ENCODE results near the gene TAF5L.

The TAF5L gene

DNA sequence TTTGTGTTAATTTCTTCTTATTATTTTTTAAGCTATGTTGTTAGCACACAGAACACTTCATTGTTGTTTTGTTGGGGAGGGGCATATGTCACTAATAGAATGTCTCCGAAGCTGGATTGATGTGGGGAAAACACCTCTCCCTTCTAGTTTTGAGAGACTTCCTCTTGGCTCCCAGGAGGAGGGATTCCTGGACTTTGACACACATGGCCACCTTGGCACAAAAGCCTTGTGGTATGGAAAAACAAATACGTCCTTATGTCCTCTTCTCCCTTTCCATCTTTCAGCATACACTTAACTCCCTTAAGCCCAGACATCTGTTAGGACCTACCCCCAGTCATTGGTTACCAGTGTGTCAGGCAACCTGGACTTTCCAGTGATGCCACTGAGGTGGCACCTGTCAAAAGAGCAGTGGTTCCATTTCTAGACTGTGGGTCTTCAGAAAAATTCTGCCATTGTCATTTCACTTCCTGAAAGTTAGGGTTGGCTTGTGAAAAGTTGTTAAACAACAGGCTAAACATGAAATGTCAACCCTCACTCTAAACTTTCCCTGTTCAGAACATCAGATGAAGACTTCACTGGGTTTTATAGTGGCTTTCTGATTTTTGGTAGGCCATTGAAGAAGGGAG, 54.9 kb downstream of the TAF5L start:
- Histone ChIP-seq H3K4me3 (ENCODE audit: low read length, poor library complexity, severe bottlenecking) (no peak overlapping the region), H3K79me2 (ENCODE audit: insufficient read depth, low read length) (no peaks in the 10 kb centered on the region), H3K9me2 (replicated peaks; ENCODE audit: low read depth, low read length) (no peaks in the 10 kb centered on the region), H3K27me3 (ENCODE audit: insufficient read depth, low read length, poor library complexity, severe bottlenecking) (no peaks in the 10 kb centered on the region), H3K4me1 (ENCODE audit: insufficient read depth, low read length, poor library complexity, severe bottlenecking) (no peaks in the 10 kb centered on the region), H3F3A (ENCODE audit: low read depth) (no peaks in the 10 kb centered on the region), H3K9ac (ENCODE audit: low read depth, low read length, poor library complexity, severe bottlenecking) (no peak overlapping the region), H3K4me2 (ENCODE audit: low read depth, low read length, poor library complexity, severe bottlenecking) (no peak overlapping the region), H2AFZ (ENCODE audit: low read length) (no peak overlapping the region), H4K20me1 (ENCODE audit: insufficient read depth, low read length, poor library complexity, severe bottlenecking) (no peaks in the 10 kb centered on the region), H3K9me3 (ENCODE audit: insufficient read depth, low read depth, low read length) (no peaks in the 10 kb centered on the region), H3K36me3 (ENCODE audit: insufficient read depth, low read length) (no peaks in the 10 kb centered on the region)
- TF ChIP-seq, protein P1, sequence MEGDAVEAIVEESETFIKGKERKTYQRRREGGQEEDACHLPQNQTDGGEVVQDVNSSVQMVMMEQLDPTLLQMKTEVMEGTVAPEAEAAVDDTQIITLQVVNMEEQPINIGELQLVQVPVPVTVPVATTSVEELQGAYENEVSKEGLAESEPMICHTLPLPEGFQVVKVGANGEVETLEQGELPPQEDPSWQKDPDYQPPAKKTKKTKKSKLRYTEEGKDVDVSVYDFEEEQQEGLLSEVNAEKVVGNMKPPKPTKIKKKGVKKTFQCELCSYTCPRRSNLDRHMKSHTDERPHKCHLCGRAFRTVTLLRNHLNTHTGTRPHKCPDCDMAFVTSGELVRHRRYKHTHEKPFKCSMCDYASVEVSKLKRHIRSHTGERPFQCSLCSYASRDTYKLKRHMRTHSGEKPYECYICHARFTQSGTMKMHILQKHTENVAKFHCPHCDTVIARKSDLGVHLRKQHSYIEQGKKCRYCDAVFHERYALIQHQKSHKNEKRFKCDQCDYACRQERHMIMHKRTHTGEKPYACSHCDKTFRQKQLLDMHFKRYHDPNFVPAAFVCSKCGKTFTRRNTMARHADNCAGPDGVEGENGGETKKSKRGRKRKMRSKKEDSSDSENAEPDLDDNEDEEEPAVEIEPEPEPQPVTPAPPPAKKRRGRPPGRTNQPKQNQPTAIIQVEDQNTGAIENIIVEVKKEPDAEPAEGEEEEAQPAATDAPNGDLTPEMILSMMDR (conservative IDR thresholded peaks at IDR 0.05; ENCODE audit: low read length) = no peak
- TF ChIP-seq EZH2phosphoT487 (IDR thresholded peaks at IDR 0.05; ENCODE audit: borderline replicate concordance) = no peak

DNA sequence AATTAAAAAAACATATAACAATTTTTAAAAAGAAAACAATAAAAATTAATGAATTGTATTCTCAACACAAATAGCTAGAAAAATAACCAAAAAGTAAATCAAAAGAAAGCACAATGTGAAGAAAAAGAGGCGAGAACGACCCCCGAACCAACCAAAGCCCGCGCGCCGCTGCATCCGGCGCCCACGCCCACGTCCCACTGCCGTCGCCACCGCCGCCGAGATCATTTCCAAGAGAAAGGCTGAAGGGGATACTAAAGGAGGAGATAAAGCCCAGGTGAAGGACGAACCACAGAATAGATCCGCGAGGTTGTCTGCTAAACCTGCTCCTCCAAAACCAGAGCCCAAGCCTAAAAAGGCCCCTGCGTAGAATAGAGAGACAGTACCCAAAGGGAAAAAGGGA, 55.6 kb downstream of the TAF5L start:
- no peak for TF ChIP-seq EZH2phosphoT487 (IDR thresholded peaks at IDR 0.05; ENCODE audit: borderline replicate concordance)
- TF ChIP-seq, protein P1 (conservative IDR thresholded peaks at IDR 0.05; ENCODE audit: low read length) = no peak

DNA sequence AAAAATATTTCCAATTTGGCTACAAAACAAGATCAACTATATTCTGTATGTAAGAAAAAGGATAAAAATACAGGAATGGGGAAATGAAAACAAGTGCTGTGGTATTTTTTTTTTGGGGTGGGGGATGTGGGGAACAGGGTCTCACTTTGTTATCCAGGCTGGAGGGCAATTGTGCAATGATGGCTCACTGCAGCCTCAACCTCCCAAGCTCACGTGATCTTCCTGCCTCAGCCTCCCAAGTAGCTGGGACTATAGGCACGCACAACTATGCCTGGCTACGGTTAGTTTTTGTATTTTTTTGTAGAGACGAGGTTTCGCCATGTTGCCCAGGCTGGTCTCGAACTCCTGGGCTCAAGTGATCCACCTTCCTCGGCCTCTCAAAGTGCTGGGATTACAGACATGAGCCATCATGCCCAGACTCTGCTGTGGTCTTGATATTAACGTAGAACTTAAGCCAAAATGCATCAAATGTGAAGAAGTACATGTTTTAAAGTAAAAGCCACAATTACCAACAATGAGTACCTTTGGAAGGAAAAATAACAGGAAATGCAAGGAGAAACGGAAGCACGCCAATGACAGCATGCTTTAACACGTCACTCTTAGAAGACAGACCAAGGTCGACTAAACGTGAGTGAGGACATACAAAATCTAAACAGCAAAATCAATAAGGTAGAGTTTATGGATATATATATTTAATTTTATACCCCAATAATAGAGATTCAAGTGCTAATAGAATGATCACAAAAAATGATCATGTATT, 58.6 kb downstream of the TAF5L start:
- Histone ChIP-seq H3K27me3 (ENCODE audit: insufficient read depth, low read length, poor library complexity, severe bottlenecking) (no peaks in the 10 kb centered on the region), H3K4me2 (ENCODE audit: low read depth, low read length, poor library complexity, severe bottlenecking) (no peak overlapping the region), H3F3A (ENCODE audit: low read depth) (no peaks in the 10 kb centered on the region), H3K9ac (ENCODE audit: low read depth, low read length, poor library complexity, severe bottlenecking) (no peak overlapping the region), H3K9me2 (replicated peaks; ENCODE audit: low read depth, low read length) (no peaks in the 10 kb centered on the region), H3K4me1 (ENCODE audit: insufficient read depth, low read length, poor library complexity, severe bottlenecking) (no peaks in the 10 kb centered on the region), H3K9me3 (ENCODE audit: insufficient read depth, low read depth, low read length) (no peaks in the 10 kb centered on the region), H3K36me3 (ENCODE audit: insufficient read depth, low read length) (no peaks in the 10 kb centered on the region), H3K4me3 (ENCODE audit: low read length, poor library complexity, severe bottlenecking) (no peak overlapping the region), H2AFZ (ENCODE audit: low read length) (no peak overlapping the region), H4K20me1 (ENCODE audit: insufficient read depth, low read length, poor library complexity, severe bottlenecking) (no peaks in the 10 kb centered on the region), H3K79me2 (ENCODE audit: insufficient read depth, low read length) (no peaks in the 10 kb centered on the region)
- TF ChIP-seq, protein P1 (conservative IDR thresholded peaks at IDR 0.05; ENCODE audit: low read length) = no peak

More for the DNA sequence above, 55.6 kb downstream of the TAF5L start:
- no peaks in the 10 kb centered on the region for H3K79me2 ChIP-seq (ENCODE audit: insufficient read depth, low read length)
- no peak overlapping the region for H3K4me2 ChIP-seq (ENCODE audit: low read depth, low read length, poor library complexity, severe bottlenecking)
- no peak overlapping the region for H3K4me3 ChIP-seq (ENCODE audit: low read length, poor library complexity, severe bottlenecking)
- no peaks in the 10 kb centered on the region for H3F3A ChIP-seq (ENCODE audit: low read depth)
- no peaks in the 10 kb centered on the region for H3K36me3 ChIP-seq (ENCODE audit: insufficient read depth, low read length)
- H3K27me3 ChIP-seq (ENCODE audit: insufficient read depth, low read length, poor library complexity, severe bottlenecking) = no peaks in the 10 kb centered on the region
- no peak overlapping the region for H3K9ac ChIP-seq (ENCODE audit: low read depth, low read length, poor library complexity, severe bottlenecking)
- H4K20me1 ChIP-seq (ENCODE audit: insufficient read depth, low read length, poor library complexity, severe bottlenecking) = no peaks in the 10 kb centered on the region
- no peaks in the 10 kb centered on the region for H3K9me2 ChIP-seq (replicated peaks; ENCODE audit: low read depth, low read length)
- H3K4me1 ChIP-seq (ENCODE audit: insufficient read depth, low read length, poor library complexity, severe bottlenecking) = no peaks in the 10 kb centered on the region
- no peaks in the 10 kb centered on the region for H3K9me3 ChIP-seq (ENCODE audit: insufficient read depth, low read depth, low read length)
- no peak overlapping the region for H2AFZ ChIP-seq (ENCODE audit: low read length)

Data from Loucy (cell line).